Measurements from ENCODE around the gene ALDH4A1. TPM values are rescaled to one million over a fixed set of nuclear protein-coding genes. Genes with fewer than 3 reads are reported as not detected.

ALDH4A1 gene
- total and polyA plus RNA-seq, 3 experiments from 2014 or later = 1.4 to 9.5 (median 9.3) TPM

DNA sequence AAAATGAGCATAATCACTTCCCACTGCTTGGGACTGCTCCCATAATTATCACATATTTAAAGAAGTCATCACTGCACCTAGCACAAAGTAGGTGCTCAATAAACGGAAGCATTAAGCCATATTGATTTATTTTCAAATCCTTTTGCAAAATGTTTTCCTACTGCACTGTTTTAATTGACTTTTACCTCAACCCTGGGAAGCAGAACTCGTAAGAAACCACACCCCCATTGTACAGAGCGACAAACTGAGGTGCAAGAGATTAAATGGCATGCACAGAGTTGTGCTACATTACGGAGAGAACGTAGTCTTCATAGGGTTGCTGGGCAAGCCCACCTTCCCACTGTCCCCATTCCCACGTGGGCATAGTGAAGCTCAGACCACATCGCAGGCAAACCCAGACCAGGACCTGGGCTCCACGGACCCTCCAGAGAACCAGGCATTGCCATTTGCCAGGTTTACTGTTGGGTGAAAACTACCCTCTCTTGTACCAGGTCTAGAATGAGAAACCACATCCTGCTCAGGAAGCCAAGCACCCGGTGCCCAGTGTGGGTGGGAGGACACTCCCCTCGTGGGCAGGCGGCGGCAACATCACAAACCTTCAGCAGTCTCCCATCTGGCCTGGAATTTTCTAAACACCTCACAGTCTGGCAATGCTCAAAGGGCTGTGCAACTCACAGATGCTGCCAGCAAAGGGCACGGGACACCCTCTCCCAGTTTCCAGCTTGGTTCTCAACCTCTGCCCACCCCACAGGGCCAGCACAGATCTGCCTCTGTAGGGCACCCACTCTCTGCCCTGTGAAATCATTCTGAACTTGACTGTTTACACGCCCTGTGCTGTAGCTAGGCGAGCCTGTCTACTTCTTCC lies 45.9 kb upstream of the ALDH4A1 start:
- peak overlapping the region; percentile 57 for H3K4me3 ChIP-seq (ENCODE audit: low read length)
- H3K27ac ChIP-seq (ENCODE audit: low read depth, low read length) = peak overlapping the region; percentile 71

DNA sequence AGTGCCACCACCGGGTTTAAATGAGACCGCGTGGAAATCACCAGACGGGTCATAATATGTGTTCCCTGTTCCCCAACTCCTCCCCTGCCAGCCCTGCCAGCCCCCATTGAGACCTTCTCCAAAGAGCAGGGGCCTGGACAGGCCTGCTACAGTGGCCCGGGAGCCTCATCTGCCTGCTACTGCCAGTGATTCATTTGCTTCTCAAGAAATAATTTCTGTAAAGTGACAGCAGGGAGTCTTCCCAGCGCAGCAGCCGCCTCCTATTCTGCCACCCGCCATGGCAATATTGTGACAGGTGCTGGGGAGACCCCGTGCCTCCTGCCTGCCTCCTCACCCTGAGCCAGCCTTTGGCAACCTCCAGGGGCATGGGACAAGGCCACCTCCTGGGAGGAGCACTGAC lies 45.2 kb upstream of the ALDH4A1 start:
- peak overlapping the region; percentile 99 to 100 (median 100) for H3K27ac Mint-ChIP-seq
- H3K27me3 ChIP-seq (ENCODE audit: insufficient read depth, low read length, poor library complexity, severe bottlenecking) = no peaks in the 10 kb centered on the region
- no peak overlapping the region for H3K27ac ChIP-seq (ENCODE audit: low read depth, low read length)
- H3K4me1 Mint-ChIP-seq = peaks cover 87 to 96% (median 93%) of the 10 kb centered on the region in 3 donors
- peaks cover 0 to 3% of the 10 kb centered on the region in 2 donors for H3K27me3 Mint-ChIP-seq
- peak overlapping the region; percentile 93 to 98 (median 95) for H3K4me3 Mint-ChIP-seq
- ChIA-PET POLR2A (interaction anchor here (0.9 to 1.3 kb wide), 2 partner anchors 10 to 11 kb away, joined by 3 read pairs; no protein-coding TSS in a partner anchor), CTCF (interaction anchor here (1.3 to 1.5 kb wide), 3 partner anchors 12 to 45 kb away, joined by 4 to 5 read pairs (median 4); partner anchors contain the start of gene ALDH4A1)
- DNase-seq = no peak
- peaks cover 0 to 12% (median 5%) of the 10 kb centered on the region in 3 donors for H3K36me3 Mint-ChIP-seq
- peaks cover 7% of the 10 kb centered on the region for H3K36me3 ChIP-seq (ENCODE audit: insufficient read depth, low read length)
- H3K9me3 Mint-ChIP-seq = no peaks in the 10 kb centered on the region
- H3K4me1 ChIP-seq (ENCODE audit: insufficient read depth, low read length) = peaks cover 87% of the 10 kb centered on the region
- peak overlapping the region; percentile 57 for H3K4me3 ChIP-seq (ENCODE audit: low read length)
- no peaks in the 10 kb centered on the region for H3K9me3 ChIP-seq (ENCODE audit: low read length)

More for the DNA sequence above, 45.9 kb upstream of the ALDH4A1 start:
- Mint-ChIP-seq H3K9me3 (no peaks in the 10 kb centered on the region), H3K36me3 (peaks cover 0 to 13% (median 9%) of the 10 kb centered on the region in 3 donors), H3K27ac (peak overlapping the region; percentile 99 to 100 (median 100)), H3K4me3 (peak overlapping the region; percentile 93 to 98 (median 95)), H3K27me3 (peaks cover 0 to 3% of the 10 kb centered on the region in 2 donors), H3K4me1 (peaks cover 92 to 98% (median 97%) of the 10 kb centered on the region in 3 donors)
- Histone ChIP-seq H3K9me3 (ENCODE audit: low read length) (no peaks in the 10 kb centered on the region), H3K36me3 (ENCODE audit: insufficient read depth, low read length) (peaks cover 6% of the 10 kb centered on the region), H3K4me1 (ENCODE audit: insufficient read depth, low read length) (peaks cover 94% of the 10 kb centered on the region), H3K27me3 (ENCODE audit: insufficient read depth, low read length, poor library complexity, severe bottlenecking) (no peaks in the 10 kb centered on the region)
- DNase-seq = peak; percentile 63 to 84 (median 79)
- ChIA-PET CTCF (interaction anchor here (1.3 to 1.5 kb wide), 5 partner anchors 13 to 46 kb away, joined by 3 to 7 read pairs (median 4); partner anchors contain the start of gene ALDH4A1), POLR2A (interaction anchor here (0.9 to 1.3 kb wide), 3 partner anchors 9 to 21 kb away, joined by 3 read pairs; no protein-coding TSS in a partner anchor)

DNA sequence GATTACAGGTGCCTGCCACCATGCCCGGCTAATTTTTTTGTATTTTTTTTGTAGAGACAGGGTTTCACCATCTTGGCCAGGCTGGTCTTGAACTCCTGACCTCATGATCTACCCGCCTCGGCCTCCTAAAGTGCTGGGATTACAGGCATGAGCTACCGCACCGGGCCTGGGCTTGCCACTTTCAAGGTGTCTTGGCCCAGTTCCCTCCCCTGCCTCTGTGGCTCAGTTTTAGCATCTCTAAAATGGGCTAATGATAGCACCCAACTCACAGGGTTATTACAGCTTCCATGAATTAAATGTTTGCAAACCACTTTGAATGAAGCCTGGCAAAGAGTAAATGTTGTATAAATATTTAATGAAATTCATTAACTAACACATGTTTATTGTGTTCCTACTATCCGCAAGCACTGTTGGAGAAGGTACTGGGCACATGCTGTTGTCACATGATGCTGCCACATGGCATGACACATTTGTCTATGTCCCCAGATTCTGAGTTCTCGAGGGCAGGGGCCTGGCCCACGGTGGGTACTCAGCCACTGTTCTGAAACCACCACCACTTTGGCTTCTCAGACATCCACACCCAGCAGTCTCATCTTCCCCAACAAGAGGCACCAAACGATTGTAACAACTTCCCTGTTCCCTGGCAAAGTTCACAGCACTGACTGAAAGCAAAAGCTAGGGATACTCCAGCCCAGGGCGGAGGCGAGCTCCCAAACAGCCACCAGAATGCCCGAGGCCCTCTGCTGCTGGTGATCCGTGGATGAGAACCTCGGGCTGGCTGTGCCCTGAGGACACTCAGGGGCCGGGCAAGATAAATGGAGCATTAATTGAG lies 44.4 kb upstream of the ALDH4A1 start:
- peak overlapping the region; percentile 57 for H3K4me3 ChIP-seq (ENCODE audit: low read length)
- no peak for DNase-seq
- Mint-ChIP-seq H3K9me3 (no peaks in the 10 kb centered on the region), H3K27ac (peak overlapping the region; percentile 75 to 100 (median 100)), H3K36me3 (peaks cover 0 to 11% (median 4%) of the 10 kb centered on the region in 3 donors), H3K4me3 (peak overlapping the region; percentile 66 to 98 (median 94)), H3K4me1 (peaks cover 86 to 96% (median 93%) of the 10 kb centered on the region in 3 donors), H3K27me3 (no peaks in the 10 kb centered on the region)
- peaks cover 86% of the 10 kb centered on the region for H3K4me1 ChIP-seq (ENCODE audit: insufficient read depth, low read length)
- ChIA-PET POLR2A (interaction anchor here (1.0 kb wide), 1 partner anchor 10 kb away, joined by 6 read pairs; the partner anchor contains the start of gene IFFO2), CTCF (interaction anchor here (1.0 to 1.3 kb wide), 3 partner anchors 17 to 25 kb away, joined by 3 read pairs; no protein-coding TSS in a partner anchor)
- no peaks in the 10 kb centered on the region for H3K27me3 ChIP-seq (ENCODE audit: insufficient read depth, low read length, poor library complexity, severe bottlenecking)
- peaks cover 7% of the 10 kb centered on the region for H3K36me3 ChIP-seq (ENCODE audit: insufficient read depth, low read length)
- no peaks in the 10 kb centered on the region for H3K9me3 ChIP-seq (ENCODE audit: low read length)
- no peak overlapping the region for H3K27ac ChIP-seq (ENCODE audit: low read depth, low read length)

DNA sequence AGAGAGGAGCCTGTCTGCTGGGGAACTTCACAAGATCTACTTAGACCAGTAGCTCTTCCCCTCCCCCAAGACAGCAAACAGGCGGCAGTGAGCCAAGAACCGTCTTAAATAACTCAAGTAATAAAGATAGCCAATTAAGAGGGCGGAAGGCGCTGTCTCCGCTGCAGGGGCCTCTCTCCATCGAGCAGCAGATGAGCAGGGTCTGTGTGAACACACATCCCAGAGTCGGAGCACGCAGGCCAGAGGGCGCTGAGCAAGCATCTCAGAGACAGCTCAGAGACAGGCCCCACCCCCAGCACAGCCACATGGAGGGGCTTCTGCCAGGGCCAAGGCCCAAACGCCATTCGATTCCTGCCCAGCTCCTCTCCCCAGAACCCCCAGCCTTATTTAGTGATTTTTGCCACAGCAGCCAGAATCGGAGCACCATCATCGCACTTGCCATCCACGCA lies 43.1 kb upstream of the ALDH4A1 start:
- Mint-ChIP-seq H3K27ac (peak overlapping the region; percentile 26 to 100 (median 82)), H3K4me1 (peaks cover 86 to 96% (median 93%) of the 10 kb centered on the region in 3 donors)
- POLR2A ChIA-PET = interaction anchor here (1.2 kb wide), 1 partner anchor 18 kb away, joined by 4 read pairs; no protein-coding TSS in a partner anchor

DNA sequence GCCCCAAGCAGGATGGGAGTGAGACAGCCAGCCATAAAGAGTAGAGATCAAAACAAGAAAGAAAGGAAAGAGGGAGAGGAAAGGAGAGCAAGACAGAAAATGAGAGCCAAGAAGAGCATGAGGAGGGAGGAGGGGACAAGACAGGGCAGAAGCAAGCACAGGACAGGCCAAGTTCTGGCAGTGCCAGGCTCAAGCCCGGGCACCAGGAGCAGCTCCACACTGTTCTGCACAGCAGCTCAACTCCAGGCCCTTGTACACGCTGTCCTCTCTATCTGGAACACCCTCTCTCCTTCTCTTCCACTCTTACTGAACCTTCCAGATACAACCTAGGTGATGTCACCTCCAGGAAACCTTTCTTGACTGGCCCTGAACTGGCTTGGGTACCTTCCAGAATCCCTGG lies 42.5 kb upstream of the ALDH4A1 start:
- H3K4me1 ChIP-seq (ENCODE audit: insufficient read depth, low read length) = peaks cover 86% of the 10 kb centered on the region

More for the DNA sequence above, 43.1 kb upstream of the ALDH4A1 start:
- Histone ChIP-seq H3K9me3 (ENCODE audit: low read length) (no peaks in the 10 kb centered on the region), H3K4me3 (ENCODE audit: low read length) (no peak overlapping the region), H3K36me3 (ENCODE audit: insufficient read depth, low read length) (peaks cover 7% of the 10 kb centered on the region), H3K4me1 (ENCODE audit: insufficient read depth, low read length) (peaks cover 86% of the 10 kb centered on the region), H3K27me3 (ENCODE audit: insufficient read depth, low read length, poor library complexity, severe bottlenecking) (no peaks in the 10 kb centered on the region), H3K27ac (ENCODE audit: low read depth, low read length) (no peak overlapping the region)
- CTCF ChIA-PET = interaction anchor here (0.8 to 2.0 kb wide), 3 partner anchors 31 to 38 kb away, joined by 3 to 7 read pairs (median 3); no protein-coding TSS in a partner anchor
- no peak for DNase-seq
- Mint-ChIP-seq H3K27me3 (no peaks in the 10 kb centered on the region), H3K4me3 (peak overlapping the region in 5 of 7 donors; percentile 27 to 79 (median 47)), H3K9me3 (no peaks in the 10 kb centered on the region), H3K36me3 (peaks cover 0 to 10% (median 4%) of the 10 kb centered on the region in 3 donors)

DNA sequence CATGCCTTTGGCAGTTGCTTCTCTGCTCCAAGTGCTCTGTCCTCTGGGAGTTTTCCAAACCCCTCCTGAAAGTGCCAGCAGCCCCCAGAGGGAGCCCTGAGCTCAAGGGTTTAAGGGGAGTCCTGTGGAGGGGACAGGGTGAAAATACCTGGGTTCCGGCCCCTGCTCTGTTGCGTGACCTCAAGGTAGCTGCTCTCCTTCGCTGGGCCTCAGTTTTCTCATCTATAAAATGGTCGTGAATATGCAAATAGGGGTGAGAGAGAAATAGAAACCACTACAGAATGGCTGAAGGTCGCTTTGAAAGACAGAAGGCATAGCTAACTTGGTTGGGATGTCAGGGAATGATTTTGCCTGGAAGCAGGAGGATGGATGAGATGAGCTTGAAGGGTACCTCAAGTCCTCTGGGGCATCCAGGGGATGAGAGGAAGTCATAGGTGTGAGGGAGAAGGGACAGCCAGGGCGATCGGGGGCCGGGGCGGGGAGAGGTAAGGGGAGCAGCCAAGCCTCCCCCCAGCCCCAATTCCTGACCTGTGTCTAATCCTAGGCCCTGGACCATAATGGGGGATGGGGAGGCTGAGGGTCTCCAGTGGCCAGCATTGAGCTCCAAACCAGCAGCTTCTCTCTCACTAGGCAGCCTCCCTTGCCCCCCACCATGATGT lies 41.7 kb upstream of the ALDH4A1 start:
- H3K9me3 Mint-ChIP-seq = no peaks in the 10 kb centered on the region
- Histone ChIP-seq H3K4me1 (ENCODE audit: insufficient read depth, low read length) (peaks cover 86% of the 10 kb centered on the region), H3K36me3 (ENCODE audit: insufficient read depth, low read length) (peaks cover 7% of the 10 kb centered on the region), H3K27me3 (ENCODE audit: insufficient read depth, low read length, poor library complexity, severe bottlenecking) (no peaks in the 10 kb centered on the region), H3K4me3 (ENCODE audit: low read length) (no peak overlapping the region), H3K27ac (ENCODE audit: low read depth, low read length) (no peak overlapping the region), H3K9me3 (ENCODE audit: low read length) (no peaks in the 10 kb centered on the region)
- peak overlapping the region; percentile 43 to 100 (median 74) for H3K27ac Mint-ChIP-seq
- peaks cover 0 to 10% (median 4%) of the 10 kb centered on the region in 3 donors for H3K36me3 Mint-ChIP-seq
- H3K4me1 Mint-ChIP-seq = peaks cover 85 to 95% (median 91%) of the 10 kb centered on the region in 3 donors
- H3K27me3 Mint-ChIP-seq = no peaks in the 10 kb centered on the region
- POLR2A ChIA-PET = no interaction called here
- peak overlapping the region in 5 of 7 donors; percentile 10 to 64 (median 28) for H3K4me3 Mint-ChIP-seq
- no peak for DNase-seq
- CTCF ChIA-PET = interaction anchor here (1.2 to 2.7 kb wide), 4 partner anchors 17 to 37 kb away, joined by 4 to 12 read pairs (median 6); no protein-coding TSS in a partner anchor

More for the DNA sequence above, 42.5 kb upstream of the ALDH4A1 start:
- H3K27me3 ChIP-seq (ENCODE audit: insufficient read depth, low read length, poor library complexity, severe bottlenecking) = no peaks in the 10 kb centered on the region
- ChIA-PET CTCF (interaction anchor here (2.0 to 2.7 kb wide), 3 partner anchors 18 to 37 kb away, joined by 4 to 12 read pairs (median 7); no protein-coding TSS in a partner anchor), POLR2A (interaction anchor here (1.2 kb wide), 1 partner anchor 17 kb away, joined by 4 read pairs; no protein-coding TSS in a partner anchor)
- H3K36me3 ChIP-seq (ENCODE audit: insufficient read depth, low read length) = peaks cover 7% of the 10 kb centered on the region
- H3K27ac Mint-ChIP-seq = peak overlapping the region; percentile 64 to 100 (median 80)
- no peaks in the 10 kb centered on the region for H3K9me3 Mint-ChIP-seq
- H3K36me3 Mint-ChIP-seq = peaks cover 0 to 10% (median 4%) of the 10 kb centered on the region in 3 donors
- no peak overlapping the region for H3K27ac ChIP-seq (ENCODE audit: low read depth, low read length)
- no peaks in the 10 kb centered on the region for H3K9me3 ChIP-seq (ENCODE audit: low read length)
- peaks cover 86 to 96% (median 93%) of the 10 kb centered on the region in 3 donors for H3K4me1 Mint-ChIP-seq
- DNase-seq = no peak
- peak overlapping the region; percentile 17 to 79 (median 48) for H3K4me3 Mint-ChIP-seq
- no peaks in the 10 kb centered on the region for H3K27me3 Mint-ChIP-seq
- H3K4me3 ChIP-seq (ENCODE audit: low read length) = no peak overlapping the region

All from CD8-positive, alpha-beta memory T cell (primary cell).